ENCODE results near the gene ERGIC1. TPM values are rescaled to one million over a fixed set of nuclear protein-coding genes. Genes with fewer than 3 reads are reported as not detected.
"Not testable (repeated sequence)": the region's sequence is repeated elsewhere in the genome, so short reads cannot be mapped to it uniquely, and the experiment has no call there.

ERGIC1 gene
- total RNA-seq, 1 donor from 2014 or later = 81.3 TPM

DNA sequence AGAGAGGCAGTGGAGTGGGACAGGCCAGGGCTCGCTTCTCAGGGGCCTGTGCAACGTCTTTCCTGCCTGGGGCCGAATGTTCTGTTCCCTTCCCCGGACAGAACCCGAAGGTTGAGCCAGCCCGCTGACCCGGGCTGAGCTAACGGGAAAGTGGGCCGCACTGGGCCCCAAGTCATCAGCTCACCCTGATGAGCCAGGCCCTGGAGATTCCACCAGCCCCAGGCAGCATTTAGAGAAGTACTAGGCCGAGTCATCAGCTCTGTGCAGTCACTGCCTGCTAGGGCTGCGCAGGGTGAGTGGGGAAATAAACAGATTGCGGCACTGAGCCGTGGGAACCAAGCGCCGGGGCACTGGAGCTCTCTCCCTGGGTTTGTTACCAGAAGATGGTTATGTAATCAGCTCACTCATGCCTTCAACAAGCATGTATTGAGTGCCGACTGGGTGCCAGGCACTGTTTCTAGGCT, 33.9 kb upstream of the ERGIC1 start:
- peak in 1 of 2 donors; percentile 82 for DNase-seq (ENCODE audit: low read depth in 2 of 2)

GRCh38 chr5:172801179-172801671, 32.8 kb upstream of the ERGIC1 start:
- peak in 1 of 2 donors; percentile 34 for DNase-seq (ENCODE audit: low read depth in 2 of 2)

DNA sequence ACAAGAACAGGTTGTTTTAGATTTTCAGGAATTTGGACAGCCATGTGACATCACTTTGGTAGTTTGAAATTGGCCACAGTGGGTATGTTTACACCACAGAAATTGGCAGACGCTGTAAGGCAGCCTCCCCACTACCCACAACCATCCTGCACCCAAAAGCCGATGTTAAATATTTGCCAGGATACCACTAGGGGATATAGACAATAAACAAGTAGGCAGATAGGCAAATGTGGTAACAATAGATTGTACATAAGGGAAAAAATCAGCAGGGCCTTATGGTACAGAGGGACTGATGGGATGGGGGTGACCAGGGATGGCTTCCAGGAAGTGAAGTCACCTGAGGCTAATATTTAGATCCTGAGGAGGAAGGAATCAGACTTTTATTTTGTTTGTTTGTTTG, 31.9 kb upstream of the ERGIC1 start:
- DNase-seq (ENCODE audit: low read depth in 2 of 2) = no peak

- DNase-seq (ENCODE audit: low read depth in 2 of 2) = peak in 1 of 2 donors; percentile 58
Observed at GRCh38 chr5:172802567-172803176, 31.4 kb upstream of the ERGIC1 start.

DNA sequence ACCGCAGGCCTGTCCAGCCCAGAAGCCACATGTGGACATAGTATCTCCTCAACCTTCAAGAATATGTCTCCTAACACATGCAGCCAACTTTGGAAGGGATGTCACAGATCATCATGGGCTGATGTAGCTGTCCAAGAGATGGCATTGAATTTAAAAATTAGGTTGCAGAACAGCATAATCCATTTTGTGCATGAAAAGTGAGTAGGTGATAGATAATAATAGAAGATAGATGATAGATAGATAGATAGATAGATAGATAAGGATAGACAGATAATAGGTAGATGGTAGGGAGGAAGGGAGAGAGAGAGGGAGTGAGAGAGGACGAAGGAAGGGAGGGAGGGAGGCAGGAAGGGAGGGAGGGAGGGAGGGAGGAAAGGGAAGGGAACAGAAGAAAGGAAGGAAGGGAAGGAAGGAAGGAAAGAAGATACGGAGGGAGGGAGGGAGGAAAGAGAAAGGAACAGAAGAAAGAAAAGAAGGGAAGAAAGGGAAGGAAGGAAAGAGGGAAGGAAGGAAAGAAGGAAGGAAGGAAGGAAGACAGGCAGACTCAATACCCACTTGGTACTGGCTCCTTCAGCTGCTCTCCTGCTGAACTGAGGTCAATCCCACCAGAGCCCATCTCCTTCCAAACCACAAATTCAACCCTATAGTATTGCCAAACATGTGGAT, 28.9 kb upstream of the ERGIC1 start:
- no peak for DNase-seq (ENCODE audit: low read depth in 2 of 2)

DNA sequence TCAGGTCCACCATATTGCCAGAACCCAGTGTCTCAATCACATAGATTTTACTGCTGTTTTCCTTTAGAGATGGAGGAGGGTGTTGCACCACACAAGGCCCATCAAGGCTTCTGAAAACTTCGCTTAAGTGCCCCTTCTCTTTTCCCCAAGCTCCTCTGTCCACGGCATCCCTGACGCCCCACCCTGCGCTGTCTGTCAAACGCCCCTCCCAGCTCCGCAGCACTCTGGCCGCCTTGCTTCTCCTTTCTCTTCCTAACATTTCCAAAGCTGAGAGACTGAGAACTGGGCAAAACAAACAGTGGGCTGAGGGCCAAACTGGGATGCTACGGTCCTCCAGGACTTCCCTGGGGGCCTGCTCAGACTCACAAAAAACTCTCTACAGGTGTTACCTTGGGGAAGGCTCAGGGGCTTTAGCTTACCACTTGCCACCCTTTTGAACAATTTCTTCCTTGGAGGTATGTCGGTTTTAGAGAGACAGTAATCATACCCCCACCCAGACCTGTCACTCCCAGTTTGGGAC, 28.3 kb upstream of the ERGIC1 start:
- no peak for DNase-seq (ENCODE audit: low read depth in 2 of 2)

DNA sequence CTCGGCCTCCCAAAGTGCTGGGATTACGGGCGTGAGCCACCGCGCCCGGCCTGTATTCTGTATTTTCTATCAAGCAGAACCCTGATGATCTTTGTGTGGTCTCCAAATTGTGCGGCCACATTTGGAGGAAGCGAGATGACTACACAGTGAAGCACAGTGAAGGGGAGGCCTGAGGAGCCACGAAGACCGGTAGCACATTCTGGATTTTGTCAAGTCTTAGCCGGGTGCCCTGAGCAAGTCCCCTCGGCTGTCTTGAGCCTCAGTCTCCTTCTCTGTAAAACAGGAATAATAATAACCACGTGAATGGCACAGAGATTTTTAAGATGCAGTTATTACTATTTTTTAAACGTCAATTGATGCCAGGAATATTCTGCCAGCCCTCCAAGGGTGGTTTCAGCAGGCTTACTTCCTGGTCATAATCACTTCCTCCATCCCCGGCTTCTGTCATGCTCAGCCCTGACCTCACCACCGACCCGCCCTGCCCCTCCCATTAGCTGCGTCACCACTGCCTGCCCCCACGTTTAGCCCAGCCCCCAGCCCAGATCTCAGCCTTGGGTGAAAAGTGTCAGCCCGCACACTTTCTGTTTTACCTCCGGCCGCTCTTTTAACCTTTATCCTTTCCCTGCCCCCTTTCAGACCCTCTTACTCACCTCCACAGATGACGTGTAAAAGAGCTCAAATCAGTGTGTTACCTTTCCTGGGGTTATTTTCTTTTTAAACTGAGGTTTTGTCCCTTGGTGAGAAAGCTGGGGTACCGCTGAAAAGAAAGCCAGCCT, 27.0 kb upstream of the ERGIC1 start:
- DNase-seq (ENCODE audit: low read depth in 2 of 2) = peak; percentile 93 to 95

DNA sequence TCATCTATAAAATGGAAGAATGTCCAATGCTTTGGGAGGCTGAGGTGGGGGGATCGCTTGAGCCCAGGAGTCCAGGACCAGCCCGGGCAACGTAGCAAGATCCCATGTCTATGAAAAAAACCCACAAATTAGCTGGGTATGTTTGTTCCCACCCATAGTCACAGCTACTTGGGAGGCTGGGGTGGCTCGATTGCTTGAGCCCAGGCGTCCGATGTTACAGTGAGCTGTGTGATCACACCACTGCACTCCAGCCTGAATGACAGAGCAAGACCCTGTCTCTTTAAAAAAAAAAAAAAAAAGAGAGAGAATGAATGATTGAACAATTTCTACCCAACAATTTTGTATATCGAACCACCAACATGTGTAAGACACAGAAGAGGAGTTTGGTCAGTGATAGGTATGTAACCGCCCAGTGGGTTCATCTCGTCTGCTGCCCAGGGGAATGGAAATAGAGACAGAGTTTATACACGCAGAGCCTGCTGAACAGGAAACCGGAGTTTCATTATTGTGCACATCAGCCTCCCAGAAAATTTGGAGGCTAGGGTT, 26.2 kb upstream of the ERGIC1 start:
- no peak for DNase-seq (ENCODE audit: low read depth in 2 of 2)

DNA sequence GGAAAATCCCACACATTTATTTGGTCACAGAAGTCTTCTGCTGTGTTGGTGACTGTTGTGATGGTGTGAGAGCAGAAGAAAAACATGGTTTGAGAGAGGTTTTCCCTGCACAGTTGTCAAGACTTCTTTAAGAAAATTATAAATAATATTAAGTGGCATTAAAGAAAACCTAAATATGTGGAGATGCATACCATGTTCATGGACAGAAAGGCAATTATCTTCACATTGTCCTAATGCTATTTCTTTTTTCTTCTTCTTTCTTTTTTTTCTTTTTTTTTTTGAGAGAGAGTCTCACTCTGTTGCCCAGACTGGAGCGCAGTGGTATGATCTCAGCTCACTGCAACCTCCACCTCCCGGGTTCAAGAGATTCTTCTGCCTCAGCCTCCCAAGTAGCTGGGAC, 24.3 kb upstream of the ERGIC1 start:
- DNase-seq (ENCODE audit: low read depth in 2 of 2) = no peak

- not testable (repeated sequence) for DNase-seq (ENCODE audit: low read depth in 2 of 2)
Observed at GRCh38 chr5:172810996-172811395, 23.1 kb upstream of the ERGIC1 start.

DNA sequence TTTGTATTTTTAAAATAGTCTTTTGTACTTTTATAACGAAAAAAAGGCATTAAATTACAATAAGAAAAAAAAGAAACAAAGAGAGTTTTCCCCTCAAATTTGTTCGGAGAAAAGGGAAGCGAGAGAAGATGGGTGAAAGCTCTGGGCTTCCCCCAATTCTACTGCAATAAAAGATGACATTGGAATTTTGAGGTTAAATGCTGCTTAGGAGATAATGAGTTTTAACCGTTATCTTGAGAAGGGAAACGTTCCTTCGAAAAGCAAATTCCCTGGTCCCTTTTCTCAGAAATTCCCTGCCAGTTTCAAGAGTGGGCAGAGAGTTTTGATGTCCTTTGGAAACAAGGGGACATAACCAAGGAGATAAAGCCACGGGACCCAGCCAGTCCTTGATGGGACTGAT, 18.4 kb upstream of the ERGIC1 start:
- no peak for DNase-seq (ENCODE audit: low read depth in 2 of 2)

GRCh38 chr5:172816925-172817562, 17.0 kb upstream of the ERGIC1 start:
- DNase-seq (ENCODE audit: low read depth in 2 of 2) = peak; percentile 47 to 53

GRCh38 chr5:172817664-172818063, 16.4 kb upstream of the ERGIC1 start:
- DNase-seq (ENCODE audit: low read depth in 2 of 2) = peak in 1 of 2 donors; percentile 41

- no peak for DNase-seq (ENCODE audit: low read depth in 2 of 2)
Observed at GRCh38 chr5:172818081-172818480, 16.0 kb upstream of the ERGIC1 start.

- DNase-seq (ENCODE audit: low read depth in 2 of 2) = no peak
Observed at GRCh38 chr5:172819569-172819968, 14.5 kb upstream of the ERGIC1 start.

DNA sequence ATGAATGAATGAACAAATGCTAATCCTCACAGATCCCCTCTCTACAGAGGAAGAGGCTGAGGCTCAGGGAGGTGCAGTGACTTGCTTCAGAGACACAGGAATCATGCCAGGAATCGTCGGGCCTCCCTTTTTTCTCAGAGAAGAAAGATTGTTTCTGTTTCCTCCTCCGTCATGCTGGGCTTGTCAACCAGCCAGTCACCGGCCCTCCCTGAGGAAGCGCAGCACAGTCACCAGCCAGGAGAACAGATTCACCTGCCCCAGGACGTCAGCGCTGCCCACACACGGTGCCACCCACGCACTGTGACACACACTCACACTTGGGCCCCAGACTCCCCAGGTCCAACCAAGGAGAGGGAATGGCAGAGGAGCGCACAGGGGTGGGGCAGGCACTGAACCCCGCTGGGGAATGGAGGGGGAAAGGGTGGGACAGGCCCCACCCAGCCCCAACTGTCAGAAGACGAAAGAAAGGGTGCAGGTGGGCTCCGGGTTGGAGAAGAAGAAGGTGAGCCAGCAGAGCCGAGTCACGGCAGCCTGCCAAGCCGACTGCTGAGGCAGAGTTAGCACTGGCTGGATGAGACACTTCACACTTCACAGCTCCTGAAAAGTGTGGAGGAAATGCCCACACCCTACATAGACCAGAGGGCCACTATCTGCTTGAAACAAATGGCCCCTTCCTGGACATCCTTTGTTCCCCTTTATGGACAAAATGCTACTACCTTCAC, 13.8 kb upstream of the ERGIC1 start:
- peak in 1 of 2 donors; percentile 83 for DNase-seq (ENCODE audit: low read depth in 2 of 2)

- no peak for DNase-seq (ENCODE audit: low read depth in 2 of 2)
Observed at GRCh38 chr5:172821340-172821985, 12.6 kb upstream of the ERGIC1 start.

- DNase-seq (ENCODE audit: low read depth in 2 of 2) = no peak
Observed at GRCh38 chr5:172823840-172824362, 10.2 kb upstream of the ERGIC1 start.

DNA sequence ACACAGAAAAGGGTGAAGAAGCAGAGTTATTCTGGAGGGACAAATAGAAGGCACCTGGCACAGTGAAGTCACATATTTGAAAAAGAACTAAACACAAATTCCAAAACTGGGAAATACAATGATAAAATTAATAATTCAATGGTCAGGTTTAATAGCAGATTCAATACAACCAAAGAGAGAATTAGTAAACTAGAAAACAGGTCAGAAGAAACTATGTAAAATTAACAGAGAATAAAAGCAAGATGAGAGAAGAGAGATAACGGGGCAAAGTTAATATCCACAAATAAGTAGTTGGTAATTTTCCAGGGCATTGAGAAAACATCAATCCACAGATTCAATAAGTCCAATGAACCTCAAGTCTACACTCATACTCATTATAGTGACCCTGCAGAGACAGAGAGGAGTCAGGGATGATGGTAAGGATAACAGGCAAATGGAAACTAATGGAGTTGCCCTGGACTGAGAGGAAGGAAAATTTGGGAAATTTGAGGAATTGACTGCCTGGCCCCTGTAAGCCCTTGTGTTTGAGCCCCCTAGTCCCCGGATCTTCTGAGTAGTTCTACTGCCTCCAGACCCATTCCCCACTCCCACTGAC, 8.3 kb upstream of the ERGIC1 start:
- DNase-seq (ENCODE audit: low read depth in 2 of 2) = no peak

Measured in lung microvascular endothelial cell (primary cell).